HCT116 (cell line): ENCODE data around the gene COX6A2. TPM values are rescaled to one million over a fixed set of nuclear protein-coding genes. Genes with fewer than 3 reads are reported as not detected.

Source experiments
- ATAC-seq: fragments of 200-7000 bp; cut with Tn5 transposase; 2 replicates; pipeline ENCODE4 v1.9.1; 2020; ENCODE audit warnings: mild to moderate bottlenecking, moderate library complexity
- BruUV-seq: library from RNA; stranded (reverse); fragments of 400-500 nt; replicated peaks from 2 replicates; lab custom pipeline; 2021; lab: Mats Ljungman, UMichigan
- CTCF ChIA-PET: fragments of 300-600 bp; sonication (Branson Sonifier 250); formaldehyde crosslinking; loops from one replicate; lab custom pipeline; 2021; ENCODE audit warnings: antibody characterized with exemption; lab: Charles Lee
- POLR2A ChIA-PET: fragments of 300-600, 350-600 bp; sonication (Branson Sonifier 250); formaldehyde crosslinking; loops from one replicate; lab custom pipeline; 2021; ENCODE audit warnings: antibody characterized with exemption; lab: Charles Lee
- RAD21 ChIA-PET, 2 experiments: fragments of 300-600 bp; sonication (Branson Sonifier 250); formaldehyde crosslinking; loops; one replicate each; lab custom pipeline; 2023; ENCODE audit warnings: low total read pairs in 2 of 2; ENCODE audit not compliant: uncharacterized antibody in 2 of 2, unreplicated experiment in 2 of 2, low non-redundant PET in 1 of 2; lab: Charles Lee
- DNase-seq: peaks from one replicate; pipeline ENCODE4 v3.0.0-alpha.2; 2010; ENCODE audit warnings: low read depth, low spot score
- H2AFZ ChIP-seq: fragments of 200-600 bp; shearing (Covaris generic), sonication (generic); 2 replicates; pipeline ENCODE4 v1.6.1; 2017; ENCODE audit warnings: low read depth, mixed run types, mixed read lengths, antibody characterized with exemption, low read length; ENCODE audit not compliant: poor library complexity, severe bottlenecking
- H3K27ac ChIP-seq: 2 replicates; pipeline ENCODE4 v1.5.1; 2012; ENCODE audit warnings: low read depth, low read length
- H3K27me3 ChIP-seq: fragments of 200-600 bp; sonication (generic); 2 replicates; pipeline ENCODE4 v1.6.1; 2016; ENCODE audit warnings: mixed run types, low read length, mixed read lengths; ENCODE audit not compliant: insufficient read depth
- H3K36me3 ChIP-seq, 2 experiments: fragments of 200-500 bp in 1 of 2; fragments of 200-600 bp in 1 of 2; sonication (Bioruptor generic) in 1 of 2; sonication (generic) in 1 of 2; 2 replicates each; pipeline versions ENCODE4 v1.5.1 to v1.6.1; 2014 to 2016; ENCODE audit warnings: low read length in 2 of 2, inconsistent platforms in 1 of 2, mixed read lengths in 1 of 2, mixed run types in 1 of 2; ENCODE audit not compliant: insufficient read depth in 2 of 2, control insufficient read depth in 1 of 2
- H3K4me1 ChIP-seq, 2 experiments: fragments of 200-600 bp in 1 of 2; sonication (generic) in 1 of 2; 2 replicates each; pipeline versions ENCODE4 v1.5.1 to v1.6.1; 2012 to 2017; ENCODE audit warnings: low read length in 2 of 2, inconsistent platforms in 1 of 2, mild to moderate bottlenecking in 1 of 2, mixed read lengths in 1 of 2, mixed run types in 1 of 2, moderate library complexity in 1 of 2; ENCODE audit not compliant: insufficient read depth in 2 of 2, control insufficient read depth in 1 of 2
- H3K4me2 ChIP-seq: fragments of 200-600 bp; sonication (generic); 2 replicates; pipeline ENCODE4 v1.6.1; 2017; ENCODE audit warnings: mixed run types, low read length, mixed read lengths
- H3K4me3 ChIP-seq, 2 experiments: fragments of 200-600 bp in 1 of 2; sonication (generic) in 1 of 2; replicated peaks in 1 of 2; 2 replicates each; pipeline ENCODE4 v1.5.1; 2011 to 2016; ENCODE audit warnings: low read length in 2 of 2, control low read depth in 1 of 2, low read depth in 1 of 2, mild to moderate bottlenecking in 1 of 2, mixed read lengths in 1 of 2, mixed run types in 1 of 2
- H3K79me2 ChIP-seq: fragments of 200-600 bp; sonication (generic); 2 replicates; pipeline ENCODE4 v1.6.1; 2017; ENCODE audit warnings: mild to moderate bottlenecking, mixed run types, low read length, moderate library complexity, mixed read lengths; ENCODE audit not compliant: insufficient read depth
- H3K9ac ChIP-seq: fragments of 200-600 bp; sonication (generic); 2 replicates; pipeline ENCODE4 v1.6.1; 2016; ENCODE audit warnings: low read length, mixed read lengths
- H3K9me2 ChIP-seq: fragments of 200-600 bp; sonication (generic), shearing (Covaris generic); 2 replicates; pipeline ENCODE4 v1.6.1; 2017; ENCODE audit warnings: mixed run types, mild to moderate bottlenecking, moderate library complexity; ENCODE audit not compliant: insufficient read depth
- H3K9me3 ChIP-seq, 2 experiments: fragments of 200-500 bp in 1 of 2; fragments of 200-600 bp in 1 of 2; sonication (Bioruptor generic) in 1 of 2; sonication (generic) in 1 of 2; 2 replicates each; pipeline ENCODE4 v1.6.1; 2014 to 2017; ENCODE audit warnings: low read length in 2 of 2, mixed read lengths in 2 of 2, inconsistent platforms in 1 of 2, low read depth in 1 of 2, mild to moderate bottlenecking in 1 of 2, mixed run types in 1 of 2, moderate library complexity in 1 of 2; ENCODE audit not compliant: control insufficient read depth in 1 of 2, insufficient read depth in 1 of 2
- H4K20me1 ChIP-seq: fragments of 200-600 bp; sonication (generic), shearing (Covaris generic); 2 replicates; pipeline ENCODE4 v1.6.1; 2017; ENCODE audit warnings: mixed run types, mild to moderate bottlenecking, moderate library complexity; ENCODE audit not compliant: insufficient read depth
- ATF3 ChIP-seq: IDR thresholded peaks from 2 replicates; pipeline ENCODE4 v1.6.1; 2012
- CBX3 ChIP-seq: IDR thresholded peaks from 2 replicates; pipeline ENCODE4 v1.6.1; 2012; ENCODE audit warnings: low read depth
- CEBPB ChIP-seq: IDR thresholded peaks from 2 replicates; pipeline ENCODE4 v1.6.1; 2012; ENCODE audit warnings: low read depth
- CTCF ChIP-seq, 3 experiments: fragments of 200-600 bp in 1 of 3; sonication (generic) in 1 of 3; IDR thresholded peaks in 2 of 3; conservative IDR thresholded peaks in 1 of 3; 2 replicates each; pipeline ENCODE4 v1.5.1; 2012 to 2017; ENCODE audit warnings: low read depth in 2 of 3, low read length in 2 of 3, antibody characterized with exemption in 1 of 3, borderline replicate concordance in 1 of 3, control low read depth in 1 of 3, mild to moderate bottlenecking in 1 of 3, mixed read lengths in 1 of 3, mixed run types in 1 of 3, moderate library complexity in 1 of 3; ENCODE audit not compliant: insufficient read depth in 1 of 3
- EGR1 ChIP-seq: IDR thresholded peaks from 2 replicates; pipeline ENCODE4 v1.6.1; 2012; ENCODE audit warnings: low read depth
- EZH2 ChIP-seq: fragments of 200-600 bp; sonication (generic); IDR thresholded peaks from 2 replicates; pipeline ENCODE4 v1.6.1; 2017; ENCODE audit warnings: antibody characterized with exemption, mixed run types
- EZH2phosphoT487 ChIP-seq: fragments of 200-600 bp; IDR thresholded peaks from 2 replicates; pipeline ENCODE4 v1.6.1; 2018; ENCODE audit warnings: antibody characterized with exemption, borderline replicate concordance
- FOSL1 ChIP-seq: IDR thresholded peaks from 2 replicates; pipeline ENCODE4 v1.6.1; 2012; ENCODE audit warnings: low read depth
- JUND ChIP-seq: IDR thresholded peaks from 2 replicates; pipeline ENCODE4 v1.6.1; 2012
- MAX ChIP-seq: IDR thresholded peaks from 2 replicates; pipeline ENCODE4 v1.6.1; 2012
- POLR2A ChIP-seq: IDR thresholded peaks from 2 replicates; pipeline ENCODE4 v1.7.0; 2011; ENCODE audit warnings: borderline replicate concordance; ENCODE audit not compliant: insufficient read depth, insufficient read length; ENCODE audit errors: extremely low read depth
- POLR2AphosphoS5 ChIP-seq: IDR thresholded peaks from 2 replicates; pipeline ENCODE4 v1.6.1; 2011; ENCODE audit warnings: mild to moderate bottlenecking, low read depth, low read length, moderate library complexity
- RAD21 ChIP-seq: IDR thresholded peaks from 2 replicates; pipeline ENCODE4 v1.6.1; 2012; ENCODE audit warnings: low read depth, mild to moderate bottlenecking
- REST ChIP-seq: IDR thresholded peaks from 2 replicates; pipeline ENCODE4 v1.6.1; 2012; ENCODE audit warnings: low read depth
- SP1 ChIP-seq: IDR thresholded peaks from 2 replicates; pipeline ENCODE4 v1.6.1; 2012; ENCODE audit warnings: low read depth
- TCF7L2 ChIP-seq: IDR thresholded peaks from 2 replicates; pipeline ENCODE4 v1.7.0; 2011; ENCODE audit warnings: borderline replicate concordance, inconsistent platforms; ENCODE audit not compliant: insufficient read depth, insufficient read length; ENCODE audit errors: extremely low read depth
- YY1 ChIP-seq: IDR thresholded peaks from 2 replicates; pipeline ENCODE4 v1.6.1; 2011; ENCODE audit warnings: low read length, low read depth, moderate library complexity, mild to moderate bottlenecking; ENCODE audit not compliant: insufficient replicate concordance; ENCODE audit errors: extremely low read depth
- ZFX ChIP-seq: fragments of 450-650 bp; IDR thresholded peaks from 2 replicates; pipeline ENCODE4 v1.6.1; 2017
- ZNF274 ChIP-seq: fragments of 200-500 bp; sonication (Bioruptor generic); IDR thresholded peaks from 2 replicates; pipeline ENCODE4 v1.6.1; 2014; ENCODE audit warnings: mild to moderate bottlenecking, low read depth, low read length, inconsistent platforms
- intact Hi-C: fragments of 100-400 bp; cut with micrococcal nuclease; formaldehyde crosslinking; loops from 2 replicates; pipeline ENCODE4 v1.10.0; 2022
- total RNA-seq: library from RNA; stranded (reverse); gene quantifications from one replicate; pipeline ENCODE4 v1.2.1, GENCODE V29; 2021; ENCODE audit not compliant: unreplicated experiment

Gene COX6A2
- total RNA-seq, 1 experiment from 2014 or later = not detected

GRCh38 chr16:31451681-31452351, 23.7 kb upstream of the COX6A2 start:
- Histone ChIP-seq H3K9me2 (no peaks in the 10 kb centered on the region), H2AFZ (no peak overlapping the region), H3K9ac (peak overlapping the region; percentile 30), H4K20me1 (no peaks in the 10 kb centered on the region), H3K27me3 (no peaks in the 10 kb centered on the region), H3K4me3 (no peak overlapping the region), H3K4me1 (peaks cover 27 to 44% of the 10 kb centered on the region in 2 experiments), H3K4me2 (peak overlapping the region; percentile 50), H3K9me3 (no peaks in the 10 kb centered on the region), H3K36me3 (no peaks in the 10 kb centered on the region), H3K27ac (peak overlapping the region; percentile 30; the same call in 1 of the 2 replicates), H3K79me2 (peaks cover 15% of the 10 kb centered on the region; the same call in 1 of the 2 replicates)
- ATAC-seq (peak; percentile 96), DNase-seq (peak; percentile 65)
- no TSS peak for BruUV-seq
- intact Hi-C loops = loop anchor here (10.0 kb wide), 2 partner anchors 237 to 377 kb away; partner anchors contain the start of genes PYDC1, TRIM72, ZNF646 and ZNF668
- ChIA-PET POLR2A (interaction anchor here (1.3 to 1.7 kb wide), 4 partner anchors 8 to 272 kb away, joined by 3 to 8 read pairs (median 4); partner anchors contain the start of genes FUS and ZNF843), CTCF (interaction anchor here (0.6 to 6.0 kb wide), 8 partner anchors 8 to 1745 kb away, joined by 3 to 36 read pairs (median 3); partner anchors contain the start of genes ARMC5, HSD3B7 and ZNF843), RAD21 (no interaction called here)
- no peak for TF ChIP-seq REST
- no peak for TF ChIP-seq EZH2phosphoT487
- TF ChIP-seq FOSL1 = no peak
- TF ChIP-seq JUND = no peak
- TF ChIP-seq SP1 = no peak; the same call in 1 of the 2 replicates
- TF ChIP-seq RAD21 = peak; percentile 55
- no peak for TF ChIP-seq ATF3
- TF ChIP-seq CTCF (IDR thresholded peaks at IDR 0.05 in 2 of 3, conservative IDR thresholded peaks at IDR 0.05 in 1 of 3; ENCODE audit: borderline replicate concordance in 1 of 3, insufficient read depth in 1 of 3, low read depth in 2 of 3, low read length in 2 of 3) = peak; percentile 51 to 82 (median 69); a peak in 5 of 6 replicates
- no peak for TF ChIP-seq ZFX
- peak; percentile 55 for TF ChIP-seq MAX
- no peak for TF ChIP-seq YY1
- TF ChIP-seq CBX3 = no peak; the same call in 1 of the 2 replicates
- TF ChIP-seq POLR2AphosphoS5 = peak; percentile 32
- no peak for TF ChIP-seq ZNF274
- TF ChIP-seq POLR2A = no peak
- TF ChIP-seq EZH2 = no peak
- TF ChIP-seq EGR1 = no peak
- TF ChIP-seq TCF7L2 = peak; percentile 35
- no peak for TF ChIP-seq CEBPB
